H9 (cell line): ENCODE data around the gene SLC6A7. TPM values are rescaled to one million over a fixed set of nuclear protein-coding genes. Genes with fewer than 3 reads are reported as not detected.

Source experiments
- DNase-seq: peaks from one replicate; pipeline ENCODE4 v3.0.0-alpha.2; 2017
- H2AFZ ChIP-seq: one replicate; pipeline ENCODE4 v1.6.1; 2013; ENCODE audit warnings: mild to moderate bottlenecking, low read length, control low read depth, moderate library complexity
- H2AK5ac ChIP-seq: 2 replicates; pipeline ENCODE4 v1.6.1; 2013; ENCODE audit warnings: low read length, control low read depth, mixed read lengths; ENCODE audit not compliant: insufficient read length
- H2BK120ac ChIP-seq: one replicate; pipeline ENCODE4 v1.6.1; 2013; ENCODE audit warnings: low read depth, mild to moderate bottlenecking, low read length, control low read depth, inconsistent platforms; ENCODE audit not compliant: poor library complexity, severe bottlenecking
- H2BK12ac ChIP-seq: 2 replicates; pipeline ENCODE4 v1.6.1; 2013; ENCODE audit warnings: low read length, control low read depth, mixed read lengths, low read depth; ENCODE audit not compliant: insufficient read length
- H2BK15ac ChIP-seq: 2 replicates; pipeline ENCODE4 v1.6.1; 2013; ENCODE audit warnings: low read depth, low read length, control low read depth
- H2BK20ac ChIP-seq: one replicate; pipeline ENCODE4 v1.6.1; 2013; ENCODE audit warnings: low read depth, mild to moderate bottlenecking, low read length, control low read depth, inconsistent platforms; ENCODE audit not compliant: poor library complexity, severe bottlenecking
- H2BK5ac ChIP-seq: 2 replicates; pipeline ENCODE4 v1.6.1; 2013; ENCODE audit warnings: low read length, control low read depth, mixed read lengths; ENCODE audit not compliant: insufficient read length
- H3K14ac ChIP-seq: 2 replicates; pipeline ENCODE4 v1.6.1; 2013; ENCODE audit warnings: low read length, control low read depth; ENCODE audit not compliant: insufficient read depth
- H3K18ac ChIP-seq: 2 replicates; pipeline ENCODE4 v1.6.1; 2013; ENCODE audit warnings: low read depth, mild to moderate bottlenecking, mixed read lengths, low read length, control low read depth; ENCODE audit not compliant: insufficient read length
- H3K23ac ChIP-seq: 2 replicates; pipeline ENCODE4 v1.6.1; 2013; ENCODE audit warnings: low read length, control low read depth, mixed read lengths, low read depth; ENCODE audit not compliant: insufficient read length
- H3K23me2 ChIP-seq: 2 replicates; pipeline ENCODE4 v1.6.1; 2013; ENCODE audit warnings: low read depth, mild to moderate bottlenecking, mixed read lengths, low read length, control low read depth; ENCODE audit not compliant: insufficient read length, poor library complexity, severe bottlenecking
- H3K27ac ChIP-seq: 2 replicates; pipeline ENCODE4 v1.5.1; 2013; ENCODE audit warnings: low read length, control low read depth, mixed read lengths, low read depth; ENCODE audit not compliant: insufficient read length
- H3K27me3 ChIP-seq: 2 replicates; pipeline ENCODE4 v1.6.1; 2013; ENCODE audit warnings: low read length, control low read depth, inconsistent platforms; ENCODE audit not compliant: insufficient read depth
- H3K4ac ChIP-seq: 2 replicates; pipeline ENCODE4 v1.6.1; 2013; ENCODE audit warnings: low read depth, mild to moderate bottlenecking, control low read depth, inconsistent platforms, low read length, moderate library complexity
- H3K4me1 ChIP-seq: 2 replicates; pipeline ENCODE4 v1.6.1; 2013; ENCODE audit warnings: low read length, control low read depth, inconsistent platforms; ENCODE audit not compliant: insufficient read depth
- H3K4me2 ChIP-seq: 2 replicates; pipeline ENCODE4 v1.6.1; 2013; ENCODE audit warnings: low read length, control low read depth, mixed read lengths; ENCODE audit not compliant: insufficient read length, insufficient read depth
- H3K56ac ChIP-seq: 2 replicates; pipeline ENCODE4 v1.6.1; 2013; ENCODE audit warnings: low read depth, mild to moderate bottlenecking, mixed read lengths, low read length, control low read depth; ENCODE audit not compliant: insufficient read length
- H3K79me1 ChIP-seq: 2 replicates; pipeline ENCODE4 v1.6.1; 2013; ENCODE audit warnings: low read depth, mild to moderate bottlenecking, moderate library complexity, low read length, control low read depth, inconsistent platforms; ENCODE audit not compliant: insufficient read depth, poor library complexity, severe bottlenecking
- H3K79me2 ChIP-seq: 2 replicates; pipeline ENCODE4 v1.6.1; 2013; ENCODE audit warnings: low read length, control low read depth, inconsistent platforms; ENCODE audit not compliant: insufficient read depth
- H3K9ac ChIP-seq: 2 replicates; pipeline ENCODE4 v1.6.1; 2013; ENCODE audit warnings: low read length, control low read depth, mixed read lengths; ENCODE audit not compliant: insufficient read length; ENCODE audit errors: extremely low read depth
- H3K9me3 ChIP-seq: one replicate; pipeline ENCODE4 v1.6.1; 2013; ENCODE audit warnings: low read depth, low read length, inconsistent platforms; ENCODE audit not compliant: control insufficient read depth
- H3T11ph ChIP-seq: one replicate; pipeline ENCODE4 v1.6.1; 2013; ENCODE audit warnings: mild to moderate bottlenecking, low read length, control low read depth, inconsistent platforms
- H4K20me1 ChIP-seq: one replicate; pipeline ENCODE4 v1.6.1; 2013; ENCODE audit not compliant: control insufficient read depth, insufficient read length, insufficient read depth
- H4K5ac ChIP-seq: 2 replicates; pipeline ENCODE4 v1.6.1; 2013; ENCODE audit warnings: low read depth, mild to moderate bottlenecking, mixed read lengths, low read length, control low read depth; ENCODE audit not compliant: insufficient read length
- H4K8ac ChIP-seq: replicated peaks from 2 replicates; pipeline ENCODE4 v1.6.1; 2013; ENCODE audit warnings: low read length, control low read depth, mixed read lengths, low read depth; ENCODE audit not compliant: insufficient read length
- H4K91ac ChIP-seq: 2 replicates; pipeline ENCODE4 v1.6.1; 2013; ENCODE audit warnings: low read depth, mild to moderate bottlenecking, moderate library complexity, mixed read lengths, low read length, control low read depth; ENCODE audit not compliant: insufficient read length
- H3K27ac Mint-ChIP-seq, 3 experiments: 2 replicates in 2 of 3; 3 replicates in 1 of 3; pipeline ENCODE4 v1.8.0; 2020 to 2021; ENCODE audit warnings: mixed read lengths in 3 of 3, mild to moderate bottlenecking in 1 of 3, moderate library complexity in 1 of 3
- H3K27me3 Mint-ChIP-seq: 2 replicates; pipeline ENCODE4 v1.8.0; 2021; ENCODE audit warnings: low read depth, mild to moderate bottlenecking, moderate library complexity, mixed read lengths
- H3K36me3 Mint-ChIP-seq, 3 experiments: 2 replicates in 2 of 3; 3 replicates in 1 of 3; pipeline ENCODE4 v1.8.0; 2020 to 2021; ENCODE audit warnings: low read depth in 3 of 3, mixed read lengths in 3 of 3; ENCODE audit not compliant: insufficient read depth in 1 of 3
- H3K4me1 Mint-ChIP-seq, 2 experiments: 2 replicates each; pipeline ENCODE4 v1.8.0; 2020; ENCODE audit warnings: mixed read lengths in 2 of 2
- H3K4me3 Mint-ChIP-seq, 2 experiments: 2 replicates in 1 of 2; 3 replicates in 1 of 2; pipeline ENCODE4 v1.8.0; 2020 to 2021; ENCODE audit warnings: mild to moderate bottlenecking in 2 of 2, mixed read lengths in 2 of 2, moderate library complexity in 1 of 2
- H3K9me3 Mint-ChIP-seq, 2 experiments: 2 replicates in 1 of 2; 3 replicates in 1 of 2; pipeline ENCODE4 v1.8.0; 2020; ENCODE audit warnings: mild to moderate bottlenecking in 2 of 2, mixed read lengths in 2 of 2, moderate library complexity in 1 of 2
- CTCF ChIP-seq: fragments of 200-600 bp; sonication (generic); conservative IDR thresholded peaks from 3 replicates; pipeline ENCODE4 v1.8.0; 2021; ENCODE audit warnings: antibody characterized with exemption, mild to moderate bottlenecking
- WGBS: extraction: QIAGEN DNeasy Blood & Tissue Kit; methylation state at CpG from one replicate; pipeline ENCODE4 v1.1.7; 2013; ENCODE audit warnings: missing lambda C conversion rate, low lambda C conversion rate, mixed read lengths; ENCODE audit not compliant: insufficient read length; ENCODE audit errors: extremely low coverage; 5-methylcytosine and 5-hydroxymethylcytosine counted together
- total RNA-seq: library from RNA; stranded (reverse); gene quantifications from 2 replicates; pipeline ENCODE4 v1.2.1, GENCODE V29; 2021

Gene SLC6A7
- total RNA-seq, 1 experiment from 2014 or later = not detected

GRCh38 chr5:150172556-150172955 lies 17.3 kb upstream of the SLC6A7 start:
- no CpG with 5 or more reads among the region's 4 CpGs for WGBS
- H3K27me3 Mint-ChIP-seq = peaks cover 87% of the 10 kb centered on the region
- no peak overlapping the region for H3K9ac ChIP-seq

More at GRCh38 chr5:150172556-150172955, 17.3 kb upstream of the SLC6A7 start:
- H2BK12ac ChIP-seq = no peak overlapping the region
- no peak overlapping the region for H3K56ac ChIP-seq
- H3K27me3 ChIP-seq = peaks cover 35% of the 10 kb centered on the region
- no peak overlapping the region for H4K8ac ChIP-seq
- H4K5ac ChIP-seq = no peak overlapping the region
- no peaks in the 10 kb centered on the region for H3K79me1 ChIP-seq
- no peaks in the 10 kb centered on the region for H3K23me2 ChIP-seq
- no peak overlapping the region for H3K27ac ChIP-seq
- H3K18ac ChIP-seq = no peak overlapping the region
- H3K23ac ChIP-seq = no peak overlapping the region
- no peak overlapping the region for H3K4me2 ChIP-seq
- Mint-ChIP-seq H3K4me3 (no peak overlapping the region), H3K27ac (no peak overlapping the region), H3K4me1 (peaks cover 8 to 19% of the 10 kb centered on the region in 2 experiments), H3K9me3 (peaks cover 0 to 3% of the 10 kb centered on the region in 2 experiments; a peak in 1 of 5 replicates), H3K36me3 (no peaks in the 10 kb centered on the region)
- TF ChIP-seq CTCF = no peak
- no peaks in the 10 kb centered on the region for H3K4me1 ChIP-seq
- H2BK5ac ChIP-seq = no peak overlapping the region
- H3K14ac ChIP-seq = no peak overlapping the region
- no peak overlapping the region for H3T11ph ChIP-seq
- no peaks in the 10 kb centered on the region for H4K20me1 ChIP-seq
- H3K79me2 ChIP-seq = no peaks in the 10 kb centered on the region
- no peak overlapping the region for H2AFZ ChIP-seq
- no peak overlapping the region for H2BK120ac ChIP-seq
- no peak overlapping the region for H4K91ac ChIP-seq
- no peak overlapping the region for H2BK15ac ChIP-seq
- no peak overlapping the region for H2BK20ac ChIP-seq
- no peak overlapping the region for H2AK5ac ChIP-seq
- H3K9me3 ChIP-seq = no peaks in the 10 kb centered on the region
- DNase-seq = no peak
- no peak overlapping the region for H3K4ac ChIP-seq
